Panc1 (cell line): Measurements from ENCODE around the gene FAM193A. TPM values are rescaled to one million over a fixed set of nuclear protein-coding genes. Genes with fewer than 3 reads are reported as not detected.

Experiments used
- ATAC-seq: fragments of 200-7000 bp; cut with Tn5 transposase; 2 replicates; pipeline ENCODE4 v1.9.1; 2020; ENCODE audit warnings: mild to moderate bottlenecking, moderate library complexity
- BruUV-seq: library from RNA; stranded (reverse); fragments of 400-500 nt; replicated peaks from 2 replicates; lab custom pipeline; 2021; lab: Mats Ljungman, UMichigan
- CTCF ChIA-PET: fragments of 300-600 bp; sonication (Branson Sonifier 250); formaldehyde crosslinking; loops from one replicate; lab custom pipeline; 2022; ENCODE audit warnings: antibody characterized with exemption; lab: Charles Lee
- POLR2A ChIA-PET: fragments of 300-600 bp; sonication (Branson Sonifier 250); formaldehyde crosslinking; loops from one replicate; lab custom pipeline; 2022; ENCODE audit warnings: antibody characterized with exemption; lab: Charles Lee
- DNase-seq: peaks from one replicate; pipeline ENCODE4 v3.0.0-alpha.2; 2010; ENCODE audit warnings: low read depth, low spot score
- H3K27ac ChIP-seq: 2 replicates; pipeline ENCODE4 v1.5.1; 2011; ENCODE audit warnings: mild to moderate bottlenecking, low read length, inconsistent platforms
- H3K27me3 ChIP-seq: fragments of 200-500 bp; sonication (Bioruptor generic); 2 replicates; pipeline ENCODE4 v1.6.0; 2014; ENCODE audit warnings: low read length, inconsistent platforms; ENCODE audit not compliant: control insufficient read depth, insufficient read depth
- H3K36me3 ChIP-seq: fragments of 200-500 bp; sonication (Bioruptor generic); 2 replicates; pipeline ENCODE4 v1.5.1; 2014; ENCODE audit warnings: inconsistent platforms, mild to moderate bottlenecking, low read length, moderate library complexity; ENCODE audit not compliant: control insufficient read depth, insufficient read depth
- H3K4me1 ChIP-seq: 2 replicates; pipeline ENCODE4 v1.5.1; 2011; ENCODE audit warnings: inconsistent platforms, mild to moderate bottlenecking, low read length, moderate library complexity; ENCODE audit not compliant: control insufficient read depth, insufficient read depth
- H3K4me3 ChIP-seq, 2 experiments: 2 replicates each; pipeline ENCODE4 v1.5.1; 2011 to 2012; ENCODE audit warnings: low read depth in 2 of 2, low read length in 2 of 2, mild to moderate bottlenecking in 2 of 2, inconsistent platforms in 1 of 2, moderate library complexity in 1 of 2
- H3K9me3 ChIP-seq: fragments of 200-500 bp; sonication (Bioruptor generic); 2 replicates; pipeline ENCODE4 v1.5.1; 2014; ENCODE audit warnings: low read depth, mild to moderate bottlenecking, inconsistent platforms, low read length, moderate library complexity; ENCODE audit not compliant: control insufficient read depth, insufficient read depth
- POLR2AphosphoS5 ChIP-seq: IDR thresholded peaks from 2 replicates; pipeline ENCODE4 v1.6.1; 2012; ENCODE audit warnings: mild to moderate bottlenecking, low read depth, low read length, moderate library complexity
- SIN3A ChIP-seq: IDR thresholded peaks from 2 replicates; pipeline ENCODE4 v1.6.1; 2012; ENCODE audit warnings: low read depth, mild to moderate bottlenecking, low read length, moderate library complexity, borderline replicate concordance; ENCODE audit not compliant: insufficient read depth
- TCF7L2 ChIP-seq: IDR thresholded peaks from 2 replicates; pipeline ENCODE4 v1.6.1; 2011; ENCODE audit warnings: mild to moderate bottlenecking, low read depth, low read length, inconsistent platforms
- in situ Hi-C: cut with HindIII; loops from 2 replicates; pipeline ENCODE4 v1.10.0; 2016; ENCODE audit warnings: low sequenced_read_pairs, low pct_unique_long_range_greater_than_20kb
- intact Hi-C: fragments of 100-400 bp; cut with micrococcal nuclease; formaldehyde crosslinking; loops from one replicate; pipeline ENCODE4 v1.10.0; 2022; ENCODE audit not compliant: unreplicated experiment
- total RNA-seq: library from RNA; stranded (reverse); gene quantifications from one replicate; pipeline ENCODE4 v1.2.1, GENCODE V29; 2021; ENCODE audit not compliant: unreplicated experiment
- TF ChIP-seq, protein P1 (sequence below), 2 experiments: IDR thresholded peaks; 2 replicates each; pipeline ENCODE4 v1.6.1; 2011 to 2012; ENCODE audit warnings: low read depth in 2 of 2, control low read depth in 1 of 2, low read length in 1 of 2, mild to moderate bottlenecking in 1 of 2, moderate library complexity in 1 of 2; ENCODE audit not compliant: insufficient read depth in 1 of 2
- TF ChIP-seq, protein P2 (sequence below): fragments of 450-650 bp; IDR thresholded peaks from 2 replicates; pipeline ENCODE4 v1.5.1; 2017; ENCODE audit warnings: mild to moderate bottlenecking

Gene FAM193A
- total RNA-seq, 1 experiment from 2014 or later, result 25.7 TPM

DNA sequence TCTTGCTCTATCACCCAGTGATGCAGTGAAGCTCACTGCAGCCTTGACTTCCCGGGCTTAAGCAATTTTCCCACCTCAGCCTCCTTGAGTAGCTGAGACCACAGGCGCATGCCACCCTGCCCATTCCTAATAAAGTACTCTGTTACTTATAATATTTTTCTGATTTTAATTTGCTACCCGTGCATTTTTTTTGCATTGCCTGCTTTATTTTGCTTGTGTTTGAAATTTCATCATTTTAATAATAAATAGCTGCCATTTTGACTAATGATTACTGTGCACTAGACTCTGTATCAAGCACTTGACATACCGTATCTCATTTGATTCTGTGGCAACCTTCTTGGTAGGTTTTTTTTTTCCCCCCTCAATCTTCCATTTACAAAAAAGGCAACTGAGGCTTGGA, 41.7 kb downstream of the FAM193A start:
- Histone ChIP-seq H3K9me3 (no peaks in the 10 kb centered on the region), H3K27ac (no peak overlapping the region), H3K4me3 (no peak overlapping the region), H3K27me3 (no peaks in the 10 kb centered on the region), H3K36me3 (no peaks in the 10 kb centered on the region), H3K4me1 (peaks cover 12% of the 10 kb centered on the region)
- POLR2A ChIA-PET, result no interaction called here
- in situ Hi-C loops, result no loop called here
- no TSS peak for BruUV-seq
- CTCF ChIA-PET, result no interaction called here
- DNase-seq (no peak), ATAC-seq (no peak)
- TF ChIP-seq, protein P1, sequence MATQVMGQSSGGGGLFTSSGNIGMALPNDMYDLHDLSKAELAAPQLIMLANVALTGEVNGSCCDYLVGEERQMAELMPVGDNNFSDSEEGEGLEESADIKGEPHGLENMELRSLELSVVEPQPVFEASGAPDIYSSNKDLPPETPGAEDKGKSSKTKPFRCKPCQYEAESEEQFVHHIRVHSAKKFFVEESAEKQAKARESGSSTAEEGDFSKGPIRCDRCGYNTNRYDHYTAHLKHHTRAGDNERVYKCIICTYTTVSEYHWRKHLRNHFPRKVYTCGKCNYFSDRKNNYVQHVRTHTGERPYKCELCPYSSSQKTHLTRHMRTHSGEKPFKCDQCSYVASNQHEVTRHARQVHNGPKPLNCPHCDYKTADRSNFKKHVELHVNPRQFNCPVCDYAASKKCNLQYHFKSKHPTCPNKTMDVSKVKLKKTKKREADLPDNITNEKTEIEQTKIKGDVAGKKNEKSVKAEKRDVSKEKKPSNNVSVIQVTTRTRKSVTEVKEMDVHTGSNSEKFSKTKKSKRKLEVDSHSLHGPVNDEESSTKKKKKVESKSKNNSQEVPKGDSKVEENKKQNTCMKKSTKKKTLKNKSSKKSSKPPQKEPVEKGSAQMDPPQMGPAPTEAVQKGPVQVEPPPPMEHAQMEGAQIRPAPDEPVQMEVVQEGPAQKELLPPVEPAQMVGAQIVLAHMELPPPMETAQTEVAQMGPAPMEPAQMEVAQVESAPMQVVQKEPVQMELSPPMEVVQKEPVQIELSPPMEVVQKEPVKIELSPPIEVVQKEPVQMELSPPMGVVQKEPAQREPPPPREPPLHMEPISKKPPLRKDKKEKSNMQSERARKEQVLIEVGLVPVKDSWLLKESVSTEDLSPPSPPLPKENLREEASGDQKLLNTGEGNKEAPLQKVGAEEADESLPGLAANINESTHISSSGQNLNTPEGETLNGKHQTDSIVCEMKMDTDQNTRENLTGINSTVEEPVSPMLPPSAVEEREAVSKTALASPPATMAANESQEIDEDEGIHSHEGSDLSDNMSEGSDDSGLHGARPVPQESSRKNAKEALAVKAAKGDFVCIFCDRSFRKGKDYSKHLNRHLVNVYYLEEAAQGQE (IDR thresholded peaks at IDR 0.05; ENCODE audit: insufficient read depth in 1 of 2, low read depth in 2 of 2, low read length in 1 of 2), result no peak
- TF ChIP-seq, protein P2, sequence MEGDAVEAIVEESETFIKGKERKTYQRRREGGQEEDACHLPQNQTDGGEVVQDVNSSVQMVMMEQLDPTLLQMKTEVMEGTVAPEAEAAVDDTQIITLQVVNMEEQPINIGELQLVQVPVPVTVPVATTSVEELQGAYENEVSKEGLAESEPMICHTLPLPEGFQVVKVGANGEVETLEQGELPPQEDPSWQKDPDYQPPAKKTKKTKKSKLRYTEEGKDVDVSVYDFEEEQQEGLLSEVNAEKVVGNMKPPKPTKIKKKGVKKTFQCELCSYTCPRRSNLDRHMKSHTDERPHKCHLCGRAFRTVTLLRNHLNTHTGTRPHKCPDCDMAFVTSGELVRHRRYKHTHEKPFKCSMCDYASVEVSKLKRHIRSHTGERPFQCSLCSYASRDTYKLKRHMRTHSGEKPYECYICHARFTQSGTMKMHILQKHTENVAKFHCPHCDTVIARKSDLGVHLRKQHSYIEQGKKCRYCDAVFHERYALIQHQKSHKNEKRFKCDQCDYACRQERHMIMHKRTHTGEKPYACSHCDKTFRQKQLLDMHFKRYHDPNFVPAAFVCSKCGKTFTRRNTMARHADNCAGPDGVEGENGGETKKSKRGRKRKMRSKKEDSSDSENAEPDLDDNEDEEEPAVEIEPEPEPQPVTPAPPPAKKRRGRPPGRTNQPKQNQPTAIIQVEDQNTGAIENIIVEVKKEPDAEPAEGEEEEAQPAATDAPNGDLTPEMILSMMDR, result no peak
- TF ChIP-seq SIN3A (no peak), TCF7L2 (no peak), POLR2AphosphoS5 (no peak)
- intact Hi-C loops, result no loop called here

DNA sequence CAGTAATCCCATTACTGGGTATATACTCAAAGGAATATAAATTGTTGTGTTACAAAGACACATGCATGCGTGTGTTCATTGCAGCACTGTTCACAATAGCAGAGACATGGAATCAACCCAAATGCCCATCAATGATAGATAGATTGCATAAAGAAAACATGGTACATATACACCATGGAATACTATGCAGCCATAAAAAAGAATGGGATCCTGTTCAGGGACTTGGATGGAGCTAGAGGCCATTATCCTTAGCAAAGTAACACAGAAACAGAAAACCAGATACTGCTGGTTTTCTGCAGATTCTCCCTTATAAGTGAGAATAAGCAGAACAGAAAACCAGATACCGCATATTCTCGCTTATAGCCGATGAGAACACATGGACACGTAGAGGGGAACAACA, 43.5 kb downstream of the FAM193A start:
- POLR2A ChIA-PET, result no interaction called here
- CTCF ChIA-PET, result no interaction called here
- peaks cover 18% of the 10 kb centered on the region for H3K4me1 ChIP-seq
- H3K36me3 ChIP-seq, result no peaks in the 10 kb centered on the region
- H3K9me3 ChIP-seq, result no peaks in the 10 kb centered on the region
- intact Hi-C loops, result no loop called here
- ATAC-seq, result no peak
- no peak overlapping the region for H3K4me3 ChIP-seq
- in situ Hi-C loops, result no loop called here
- BruUV-seq, result no TSS peak
- no peaks in the 10 kb centered on the region for H3K27me3 ChIP-seq
- no peak overlapping the region for H3K27ac ChIP-seq
- TF ChIP-seq POLR2AphosphoS5 (no peak), TCF7L2 (no peak), SIN3A (no peak)
- TF ChIP-seq, protein P1 (IDR thresholded peaks at IDR 0.05; ENCODE audit: insufficient read depth in 1 of 2, low read depth in 2 of 2, low read length in 1 of 2), result no peak
- TF ChIP-seq, protein P2, result no peak
- no peak for DNase-seq
